DND-41 (cell line): ENCODE results near the gene PI4K2A.

Experiments used
- CTCF ChIP-seq: IDR thresholded peaks from 2 replicates; pipeline ENCODE4 v1.5.1; 2012; ENCODE audit warnings: borderline replicate concordance, low read length, moderate library complexity, mild to moderate bottlenecking; ENCODE audit not compliant: poor library complexity, severe bottlenecking; ENCODE audit errors: extremely low read depth
- EZH2 ChIP-seq: IDR thresholded peaks from 3 replicates; pipeline ENCODE4 v1.6.1; 2012; ENCODE audit warnings: borderline replicate concordance, low read depth, mild to moderate bottlenecking, moderate library complexity, low read length, inconsistent platforms; ENCODE audit not compliant: severe bottlenecking

GRCh38 chr10:97711640-97712572 lies 71.4 kb downstream of the PI4K2A start:
- TF ChIP-seq EZH2 (no peak), CTCF (no peak)
